Muscle layer of duodenum (tissue), 2 donors: ENCODE data around the gene CALD1.

Experiments
- H3K27ac ChIP-seq: one replicate; pipeline ENCODE4 v1.7.0; 2013; ENCODE audit warnings: mild to moderate bottlenecking, low read length
- H3K27me3 ChIP-seq: one replicate; pipeline ENCODE4 v1.7.0; 2013; ENCODE audit warnings: low read depth, mild to moderate bottlenecking, control low read depth, low read length
- H3K36me3 ChIP-seq, 2 donors: one replicate each; pipeline ENCODE4 v1.7.0; 2013; ENCODE audit warnings: low read length in 2 of 2, control low read depth in 1 of 2, mild to moderate bottlenecking in 1 of 2; ENCODE audit not compliant: insufficient read depth in 2 of 2, control insufficient read depth in 1 of 2
- H3K4me1 ChIP-seq, 2 donors: one replicate each; pipeline ENCODE4 v1.7.0; 2013; ENCODE audit warnings: low read length in 2 of 2, mild to moderate bottlenecking in 2 of 2, control low read depth in 1 of 2, moderate library complexity in 1 of 2; ENCODE audit not compliant: insufficient read depth in 2 of 2, control insufficient read depth in 1 of 2
- H3K4me3 ChIP-seq, 2 donors: one replicate each; pipeline ENCODE4 v1.7.0; 2013; ENCODE audit warnings: low read length in 2 of 2, low read depth in 1 of 2, mild to moderate bottlenecking in 1 of 2
- H3K9me3 ChIP-seq, 2 donors: one replicate each; pipeline ENCODE4 v1.7.0; 2013; ENCODE audit warnings: low read length in 2 of 2, control low read depth in 1 of 2, mild to moderate bottlenecking in 1 of 2; ENCODE audit not compliant: control insufficient read depth in 1 of 2
- donor health status: healthy.

CALD1 gene

GRCh38 chr7:134742688-134743350 is 36.6 kb upstream of the CALD1 start:
- peaks cover 0 to 13% of the 10 kb centered on the region in 2 donors for H3K4me1 ChIP-seq
- no peaks in the 10 kb centered on the region for H3K9me3 ChIP-seq
- H3K27ac ChIP-seq, result peak overlapping the region; percentile 66
- no peak overlapping the region for H3K4me3 ChIP-seq
- H3K36me3 ChIP-seq, result peaks cover 0 to 6% of the 10 kb centered on the region in 2 donors
- no peaks in the 10 kb centered on the region for H3K27me3 ChIP-seq

- peaks cover 0 to 13% of the 10 kb centered on the region in 2 donors for H3K4me1 ChIP-seq
- no peak overlapping the region for H3K27ac ChIP-seq
- no peaks in the 10 kb centered on the region for H3K9me3 ChIP-seq
- no peak overlapping the region for H3K4me3 ChIP-seq
- H3K27me3 ChIP-seq, result no peaks in the 10 kb centered on the region
- H3K36me3 ChIP-seq, result peaks cover 0 to 6% of the 10 kb centered on the region in 2 donors
These were observed 34.9 kb upstream of the CALD1 start for GRCh38 chr7:134744569-134744968.

- no peaks in the 10 kb centered on the region for H3K9me3 ChIP-seq
- no peak overlapping the region for H3K4me3 ChIP-seq
- H3K27me3 ChIP-seq, result no peaks in the 10 kb centered on the region
- peaks cover 0 to 19% of the 10 kb centered on the region in 2 donors for H3K4me1 ChIP-seq
- H3K27ac ChIP-seq, result no peak overlapping the region
- peaks cover 0 to 6% of the 10 kb centered on the region in 2 donors for H3K36me3 ChIP-seq
These were observed 32.1 kb upstream of the CALD1 start for GRCh38 chr7:134747326-134747725.

GRCh38 chr7:134750083-134751062 is 29.1 kb upstream of the CALD1 start:
- no peaks in the 10 kb centered on the region for H3K36me3 ChIP-seq
- H3K27me3 ChIP-seq, result no peaks in the 10 kb centered on the region
- no peaks in the 10 kb centered on the region for H3K9me3 ChIP-seq
- peaks cover 0 to 10% of the 10 kb centered on the region in 2 donors for H3K4me1 ChIP-seq
- no peak overlapping the region for H3K27ac ChIP-seq
- no peak overlapping the region for H3K4me3 ChIP-seq

- Histone ChIP-seq H3K36me3 (no peaks in the 10 kb centered on the region), H3K27ac (no peak overlapping the region), H3K9me3 (no peaks in the 10 kb centered on the region), H3K4me1 (peaks cover 0 to 10% of the 10 kb centered on the region in 2 donors), H3K4me3 (no peak overlapping the region), H3K27me3 (no peaks in the 10 kb centered on the region)
These were observed 27.3 kb upstream of the CALD1 start for GRCh38 chr7:134752006-134752760.

- Histone ChIP-seq H3K4me3 (no peak overlapping the region), H3K4me1 (peaks cover 0 to 10% of the 10 kb centered on the region in 2 donors), H3K27ac (no peak overlapping the region), H3K9me3 (no peaks in the 10 kb centered on the region), H3K27me3 (no peaks in the 10 kb centered on the region), H3K36me3 (no peaks in the 10 kb centered on the region)
These were observed 23.9 kb upstream of the CALD1 start for GRCh38 chr7:134755422-134756022.

- no peaks in the 10 kb centered on the region for H3K4me1 ChIP-seq
- H3K36me3 ChIP-seq, result no peaks in the 10 kb centered on the region
- H3K27ac ChIP-seq, result no peak overlapping the region
These were observed 21.5 kb upstream of the CALD1 start for GRCh38 chr7:134757938-134758337.

GRCh38 chr7:134758981-134759380 is 20.5 kb upstream of the CALD1 start:
- Histone ChIP-seq H3K4me1 (no peaks in the 10 kb centered on the region), H3K4me3 (no peak overlapping the region), H3K9me3 (no peaks in the 10 kb centered on the region), H3K36me3 (no peaks in the 10 kb centered on the region), H3K27me3 (no peaks in the 10 kb centered on the region), H3K27ac (no peak overlapping the region)

More at GRCh38 chr7:134757938-134758337, 21.5 kb upstream of the CALD1 start:
- H3K4me3 ChIP-seq, result no peak overlapping the region
- H3K27me3 ChIP-seq, result no peaks in the 10 kb centered on the region
- H3K9me3 ChIP-seq, result no peaks in the 10 kb centered on the region

- no peaks in the 10 kb centered on the region for H3K36me3 ChIP-seq
- H3K9me3 ChIP-seq, result no peaks in the 10 kb centered on the region
- H3K27me3 ChIP-seq, result no peaks in the 10 kb centered on the region
- no peak overlapping the region for H3K27ac ChIP-seq
- no peaks in the 10 kb centered on the region for H3K4me1 ChIP-seq
- no peak overlapping the region for H3K4me3 ChIP-seq
These were observed 18.2 kb upstream of the CALD1 start for GRCh38 chr7:134761266-134761665.

GRCh38 chr7:134763960-134764359 is 15.5 kb upstream of the CALD1 start:
- Histone ChIP-seq H3K27ac (no peak overlapping the region), H3K9me3 (no peaks in the 10 kb centered on the region), H3K27me3 (no peaks in the 10 kb centered on the region), H3K4me3 (no peak overlapping the region), H3K36me3 (no peaks in the 10 kb centered on the region), H3K4me1 (no peaks in the 10 kb centered on the region)
